ENCODE results near the gene PLEK2.
"Not testable (repeated sequence)": the region's sequence is repeated elsewhere in the genome, so short reads cannot be mapped to it uniquely, and the experiment has no call there.

Gene PLEK2

GRCh38 chr14:67428501-67429031 is 16.6 kb upstream of the PLEK2 start:
- DNase-seq (ENCODE audit: low spot score): peak; percentile 31

GRCh38 chr14:67426983-67427606 is 15.1 kb upstream of the PLEK2 start:
- DNase-seq (ENCODE audit: low spot score): peak; percentile 88

- no peak for DNase-seq (ENCODE audit: low spot score)
Observed at GRCh38 chr14:67426161-67426560, 14.2 kb upstream of the PLEK2 start.

GRCh38 chr14:67425608-67426007 is 13.6 kb upstream of the PLEK2 start:
- no peak for DNase-seq (ENCODE audit: low spot score)

- DNase-seq (ENCODE audit: low spot score): no peak
Observed at GRCh38 chr14:67424539-67424938, 12.6 kb upstream of the PLEK2 start.

GRCh38 chr14:67423424-67423823 is 11.5 kb upstream of the PLEK2 start:
- DNase-seq (ENCODE audit: low spot score): no peak

- DNase-seq (ENCODE audit: low spot score): no peak
Observed at GRCh38 chr14:67421356-67422224, 9.6 kb upstream of the PLEK2 start.

GRCh38 chr14:67420102-67420739 is 8.3 kb upstream of the PLEK2 start:
- DNase-seq (ENCODE audit: low spot score): peak; percentile 64

GRCh38 chr14:67418401-67419191 is 6.6 kb upstream of the PLEK2 start:
- DNase-seq (ENCODE audit: low spot score): no peak

- no peak for DNase-seq (ENCODE audit: low spot score)
Observed at GRCh38 chr14:67417633-67418032, 5.7 kb upstream of the PLEK2 start.

GRCh38 chr14:67416810-67417209 is 4.8 kb upstream of the PLEK2 start:
- no peak for DNase-seq (ENCODE audit: low spot score)

GRCh38 chr14:67416085-67416484 is 4.1 kb upstream of the PLEK2 start:
- no peak for DNase-seq (ENCODE audit: low spot score)

- not testable (repeated sequence) for DNase-seq (ENCODE audit: low spot score)
Observed at GRCh38 chr14:67415610-67416009, 3.6 kb upstream of the PLEK2 start.

GRCh38 chr14:67413806-67414769 is 2.1 kb upstream of the PLEK2 start:
- DNase-seq (ENCODE audit: low spot score): no peak

- DNase-seq (ENCODE audit: low spot score): no peak
Observed at GRCh38 chr14:67411370-67411769, 595 bp downstream of the PLEK2 start.

- no peak for DNase-seq (ENCODE audit: low spot score)
Observed at GRCh38 chr14:67410313-67410712, 1.7 kb downstream of the PLEK2 start.

- DNase-seq (ENCODE audit: low spot score): no peak
Observed at GRCh38 chr14:67409461-67409860, 2.5 kb downstream of the PLEK2 start.

GRCh38 chr14:67408122-67408801 is 3.7 kb downstream of the PLEK2 start:
- not testable (repeated sequence) for DNase-seq (ENCODE audit: low spot score)

GRCh38 chr14:67405771-67406170 is 6.2 kb downstream of the PLEK2 start:
- DNase-seq (ENCODE audit: low spot score): no peak

- no peak for DNase-seq (ENCODE audit: low spot score)
Observed at GRCh38 chr14:67400434-67400833, 11.5 kb downstream of the PLEK2 start.
